HepG2 (cell line): ENCODE data around the gene TBXA2R. TPM values are rescaled to one million over a fixed set of nuclear protein-coding genes. Genes with fewer than 3 reads are reported as not detected.

Source experiments
- ATF1 ChIP-seq: IDR thresholded peaks from 2 replicates; pipeline ENCODE4 v1.6.1; 2016; ENCODE audit warnings: mild to moderate bottlenecking, control low read depth
- ATRX ChIP-seq: sonication (generic); formaldehyde crosslinking; IDR thresholded peaks from 2 replicates; pipeline ENCODE4 v1.4.0; 2020; ENCODE audit warnings: missing genetic modification reagents, borderline replicate concordance
- CAMTA2 ChIP-seq: sonication (generic); formaldehyde crosslinking; IDR thresholded peaks from 2 replicates; pipeline ENCODE4 v1.4.0; 2020; ENCODE audit warnings: mild to moderate bottlenecking, missing genetic modification reagents, borderline replicate concordance
- CBX5 ChIP-seq: sonication (generic); formaldehyde crosslinking; IDR thresholded peaks from 2 replicates; pipeline ENCODE4 v1.4.0; 2020; ENCODE audit warnings: missing genetic modification reagents, borderline replicate concordance
- GATAD1 ChIP-seq: IDR thresholded peaks from 2 replicates; pipeline ENCODE4 v1.6.1; 2016; ENCODE audit warnings: missing genetic modification reagents, missing compliant biosample characterization
- MED8 ChIP-seq: sonication (generic); formaldehyde crosslinking; IDR thresholded peaks from 2 replicates; pipeline ENCODE4 v1.8.1; 2023; ENCODE audit warnings: mild to moderate bottlenecking, missing genetic modification reagents; ENCODE audit not compliant: insufficient replicate concordance
- PHF8 ChIP-seq: sonication (generic); formaldehyde crosslinking; IDR thresholded peaks from 2 replicates; pipeline ENCODE4 v1.5.0; 2020; ENCODE audit warnings: missing genetic modification reagents
- REL ChIP-seq: sonication (generic); formaldehyde crosslinking; conservative IDR thresholded peaks from 2 replicates; pipeline ENCODE4 v1.8.0; 2022; ENCODE audit warnings: mild to moderate bottlenecking, missing genetic modification reagents, moderate library complexity
- RFX1 ChIP-seq: fragments of 450-650 bp; IDR thresholded peaks from 2 replicates; pipeline ENCODE4 v1.6.1; 2017
- RFX5 ChIP-seq: IDR thresholded peaks from 2 replicates; pipeline ENCODE4 v1.6.1; 2011; ENCODE audit warnings: low read depth, low read length, improper control_type of control experiment
- RXRA ChIP-seq: sonication (generic); formaldehyde crosslinking; IDR thresholded peaks from 2 replicates; pipeline ENCODE4 v1.5.1; 2020; ENCODE audit warnings: missing genetic modification reagents
- TCF12 ChIP-seq, 2 experiments: fragments of 450-650 bp in 1 of 2; sonication (generic) in 1 of 2; formaldehyde crosslinking in 1 of 2; IDR thresholded peaks; 2 replicates each; pipeline versions ENCODE4 v1.6.1 to v1.8.0; 2017 to 2022; ENCODE audit warnings: antibody characterized with exemption in 1 of 2, mild to moderate bottlenecking in 1 of 2, missing genetic modification reagents in 1 of 2, moderate library complexity in 1 of 2
- THAP11 ChIP-seq: IDR thresholded peaks from 2 replicates; pipeline ENCODE4 v1.6.1; 2016; ENCODE audit warnings: missing biosample characterization, missing genetic modification reagents
- THYN1 ChIP-seq: sonication (generic); formaldehyde crosslinking; IDR thresholded peaks from 2 replicates; pipeline ENCODE4 v1.8.1; 2023; ENCODE audit warnings: low read depth, mild to moderate bottlenecking, moderate library complexity, missing genetic modification reagents, borderline replicate concordance
- ZFP36L1 ChIP-seq: sonication (generic); formaldehyde crosslinking; IDR thresholded peaks from 2 replicates; pipeline ENCODE4 v1.8.0; 2022; ENCODE audit warnings: mild to moderate bottlenecking, missing genetic modification reagents, moderate library complexity
- ZFP90 ChIP-seq: sonication (generic); formaldehyde crosslinking; IDR thresholded peaks from 2 replicates; pipeline ENCODE4 v1.8.0; 2022; ENCODE audit warnings: missing genetic modification reagents, mild to moderate bottlenecking, inconsistent platforms, borderline replicate concordance
- ZNF230 ChIP-seq: sonication (generic); formaldehyde crosslinking; IDR thresholded peaks from 2 replicates; pipeline ENCODE4 v1.4.0; 2020; ENCODE audit warnings: mild to moderate bottlenecking, missing genetic modification reagents
- ZNF501 ChIP-seq: sonication (generic); formaldehyde crosslinking; IDR thresholded peaks from 2 replicates; pipeline ENCODE4 v1.5.1; 2020; ENCODE audit warnings: mild to moderate bottlenecking, moderate library complexity, missing genetic modification reagents
- ZNF660 ChIP-seq: sonication (generic); formaldehyde crosslinking; IDR thresholded peaks from 2 replicates; pipeline ENCODE4 v1.5.1; 2020; ENCODE audit warnings: mild to moderate bottlenecking, low read depth, missing genetic modification reagents, borderline replicate concordance
- ZNF775 ChIP-seq: sonication (generic); formaldehyde crosslinking; IDR thresholded peaks from 2 replicates; pipeline ENCODE4 v1.4.0; 2020; ENCODE audit warnings: missing genetic modification reagents, mild to moderate bottlenecking, moderate library complexity, borderline replicate concordance
- ZNF878 ChIP-seq: sonication (generic); formaldehyde crosslinking; IDR thresholded peaks from 2 replicates; pipeline ENCODE4 v1.8.1; 2023; ENCODE audit warnings: mild to moderate bottlenecking, missing genetic modification reagents, moderate library complexity
- ZSCAN25 ChIP-seq: sonication (generic); formaldehyde crosslinking; IDR thresholded peaks from 2 replicates; pipeline ENCODE4 v1.8.0; 2022; ENCODE audit warnings: mild to moderate bottlenecking, missing genetic modification reagents
- ZSCAN31 ChIP-seq: sonication (generic); formaldehyde crosslinking; IDR thresholded peaks from 2 replicates; pipeline ENCODE4 v1.5.0; 2020; ENCODE audit warnings: low read depth, mild to moderate bottlenecking, missing genetic modification reagents
- polyA plus RNA-seq, 8 experiments: library from polyadenylated mRNA; depleted of rRNA in 3 of 8; stranded (reverse) in 7 of 8; unstranded in 1 of 8; fragments of >200 nt; fragmentation: Illumina TruSeq in 4 of 8; extraction: Trizol in 4 of 8; gene quantifications; 2 replicates each; pipeline versions ENCODE4 v1.2.1 to v1.2.3, GENCODE V29; 2011 to 2016; ENCODE audit warnings: low read depth in 4 of 8, missing spikeins in 1 of 8, mixed read lengths in 1 of 8; ENCODE audit not compliant: insufficient read depth in 1 of 8
- total RNA-seq, 5 experiments: library from RNA; depleted of rRNA; stranded (reverse); fragments of >200 nt; fragmentation: Illumina TruSeq; extraction: Trizol; gene quantifications; 2 replicates each; pipeline ENCODE4 v1.2.3, GENCODE V29; 2016; ENCODE audit warnings: low read depth in 1 of 5
- TF ChIP-seq, protein P1 (sequence below): sonication (generic); formaldehyde crosslinking; IDR thresholded peaks from 2 replicates; pipeline ENCODE4 v1.5.0; 2020; ENCODE audit warnings: missing genetic modification reagents
- TF ChIP-seq, protein P2 (sequence below): IDR thresholded peaks from 2 replicates; pipeline ENCODE4 v1.6.1; 2016; ENCODE audit warnings: mild to moderate bottlenecking, missing biosample characterization, missing genetic modification reagents
- TF ChIP-seq, protein P3 (sequence below): sonication (generic); formaldehyde crosslinking; IDR thresholded peaks from 2 replicates; pipeline ENCODE4 v1.4.0; 2020; ENCODE audit warnings: missing genetic modification reagents
- TF ChIP-seq, protein P4 (sequence below): sonication (generic); formaldehyde crosslinking; IDR thresholded peaks from 2 replicates; pipeline ENCODE4 v1.5.1; 2020; ENCODE audit warnings: mild to moderate bottlenecking, missing genetic modification reagents, moderate library complexity

The TBXA2R gene
- total and polyA plus RNA-seq, 2 of the 13 experiments (the other 11 are each of a cell fraction or from before 2014, with no cell fraction given): 0.09 TPM; not detected in 1

DNA sequence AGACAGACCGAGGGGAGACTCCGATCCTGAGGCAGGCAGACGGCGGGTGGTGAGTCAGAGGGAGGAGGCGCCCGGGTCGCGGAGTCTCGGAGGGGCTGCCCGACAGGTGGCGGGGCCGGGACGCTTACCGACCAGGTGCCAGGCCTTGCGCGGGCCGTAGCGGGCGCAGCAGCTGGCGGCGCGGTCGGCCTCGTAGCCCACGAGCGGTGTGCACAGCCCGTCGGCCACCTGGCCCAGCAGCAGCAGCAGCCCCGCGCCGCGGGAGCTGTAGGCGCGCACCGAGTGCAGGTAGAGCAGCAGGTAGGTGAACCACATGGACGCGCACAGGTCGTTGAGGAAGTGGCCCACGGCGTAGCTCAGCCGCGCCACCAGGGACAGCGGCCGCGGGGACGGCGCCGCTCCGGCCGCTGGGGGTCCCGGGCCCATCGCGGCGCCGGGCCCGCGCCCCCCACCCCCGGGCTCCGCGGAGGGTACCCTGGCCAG lies 49.7 kb downstream of the TBXA2R start (continued):
- TF ChIP-seq TCF12 (IDR thresholded peaks at IDR 0.05) (no peak), TCF12 (CRISPR knock-in tag; IDR thresholded peaks at IDR 0.05) (0 out of 2 replicates have a peak, but pooled peaks have one; percentile 0), REL (CRISPR knock-in tag) (no peak), ZNF660 (CRISPR knock-in tag) (no peak), ZSCAN25 (CRISPR knock-in tag) (no peak), MED8 (CRISPR knock-in tag) (no peak), GATAD1 (CRISPR knock-in tag) (no peak), ZFP36L1 (CRISPR knock-in tag) (no peak), ZNF230 (0 out of 2 replicates have a peak, but pooled peaks have one; percentile 3), ZFP90 (no peak), THAP11 (no peak), RXRA (CRISPR knock-in tag) (no peak), PHF8 (CRISPR knock-in tag) (no peak), ATF1 (CRISPR knock-in tag) (no peak), RFX1 (no peak), ZNF775 (CRISPR knock-in tag) (no peak), ZSCAN31 (CRISPR knock-in tag) (no peak), RFX5 (no peak), CBX5 (CRISPR knock-in tag) (no peak), ZNF501 (no peak), CAMTA2 (CRISPR knock-in tag) (no peak), ZNF878 (CRISPR knock-in tag) (no peak), THYN1 (no peak), ATRX (CRISPR knock-in tag) (no peak)
- TF ChIP-seq, protein P1, sequence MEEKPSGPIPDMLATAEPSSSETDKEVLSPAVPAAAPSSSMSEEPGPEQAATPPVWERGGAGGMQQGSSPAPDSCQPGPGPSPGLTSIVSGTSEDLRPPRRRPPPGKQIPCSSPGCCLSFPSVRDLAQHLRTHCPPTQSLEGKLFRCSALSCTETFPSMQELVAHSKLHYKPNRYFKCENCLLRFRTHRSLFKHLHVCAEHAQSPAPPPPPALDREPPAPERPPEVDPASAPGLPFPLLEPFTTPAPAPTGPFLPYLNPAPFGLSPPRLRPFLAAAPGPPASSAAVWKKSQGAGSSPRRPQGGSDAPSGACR: peak; percentile 56; the same call in 1 of the 2 replicates
- TF ChIP-seq, protein P2, sequence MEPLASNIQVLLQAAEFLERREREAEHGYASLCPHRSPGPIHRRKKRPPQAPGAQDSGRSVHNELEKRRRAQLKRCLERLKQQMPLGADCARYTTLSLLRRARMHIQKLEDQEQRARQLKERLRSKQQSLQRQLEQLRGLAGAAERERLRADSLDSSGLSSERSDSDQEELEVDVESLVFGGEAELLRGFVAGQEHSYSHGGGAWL (CRISPR knock-in tag): no peak
- TF ChIP-seq, protein P3, sequence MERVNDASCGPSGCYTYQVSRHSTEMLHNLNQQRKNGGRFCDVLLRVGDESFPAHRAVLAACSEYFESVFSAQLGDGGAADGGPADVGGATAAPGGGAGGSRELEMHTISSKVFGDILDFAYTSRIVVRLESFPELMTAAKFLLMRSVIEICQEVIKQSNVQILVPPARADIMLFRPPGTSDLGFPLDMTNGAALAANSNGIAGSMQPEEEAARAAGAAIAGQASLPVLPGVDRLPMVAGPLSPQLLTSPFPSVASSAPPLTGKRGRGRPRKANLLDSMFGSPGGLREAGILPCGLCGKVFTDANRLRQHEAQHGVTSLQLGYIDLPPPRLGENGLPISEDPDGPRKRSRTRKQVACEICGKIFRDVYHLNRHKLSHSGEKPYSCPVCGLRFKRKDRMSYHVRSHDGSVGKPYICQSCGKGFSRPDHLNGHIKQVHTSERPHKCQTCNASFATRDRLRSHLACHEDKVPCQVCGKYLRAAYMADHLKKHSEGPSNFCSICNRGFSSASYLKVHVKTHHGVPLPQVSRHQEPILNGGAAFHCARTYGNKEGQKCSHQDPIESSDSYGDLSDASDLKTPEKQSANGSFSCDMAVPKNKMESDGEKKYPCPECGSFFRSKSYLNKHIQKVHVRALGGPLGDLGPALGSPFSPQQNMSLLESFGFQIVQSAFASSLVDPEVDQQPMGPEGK (CRISPR knock-in tag): no peak
- TF ChIP-seq, protein P4, sequence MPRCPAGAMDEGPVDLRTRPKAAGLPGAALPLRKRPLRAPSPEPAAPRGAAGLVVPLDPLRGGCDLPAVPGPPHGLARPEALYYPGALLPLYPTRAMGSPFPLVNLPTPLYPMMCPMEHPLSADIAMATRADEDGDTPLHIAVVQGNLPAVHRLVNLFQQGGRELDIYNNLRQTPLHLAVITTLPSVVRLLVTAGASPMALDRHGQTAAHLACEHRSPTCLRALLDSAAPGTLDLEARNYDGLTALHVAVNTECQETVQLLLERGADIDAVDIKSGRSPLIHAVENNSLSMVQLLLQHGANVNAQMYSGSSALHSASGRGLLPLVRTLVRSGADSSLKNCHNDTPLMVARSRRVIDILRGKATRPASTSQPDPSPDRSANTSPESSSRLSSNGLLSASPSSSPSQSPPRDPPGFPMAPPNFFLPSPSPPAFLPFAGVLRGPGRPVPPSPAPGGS (CRISPR knock-in tag): no peak
